CD4-positive, alpha-beta T cell (primary cell): ENCODE measurements around the gene WAC. TPM values are rescaled to one million over a fixed set of nuclear protein-coding genes. Genes with fewer than 3 reads are reported as not detected.
"Not testable (repeated sequence)": the region's sequence is repeated elsewhere in the genome, so short reads cannot be mapped to it uniquely, and the experiment has no call there.

Experiments used
- ATAC-seq: fragments of 200-7000 bp; cut with Tn5 transposase; one replicate; pipeline ENCODE4 v1.10.0; 2022; ENCODE audit warnings: mild to moderate bottlenecking; ENCODE audit not compliant: poor library complexity
- CTCF ChIA-PET: fragments of 350-600 bp; sonication (Branson Sonifier 250); formaldehyde crosslinking; loops from one replicate; lab custom pipeline; 2021; ENCODE audit warnings: antibody characterized with exemption, inconsistent platforms; lab: Charles Lee
- POLR2A ChIA-PET: fragments of 350-600 bp; sonication (Branson Sonifier 250); formaldehyde crosslinking; loops from one replicate; lab custom pipeline; 2021; ENCODE audit warnings: antibody characterized with exemption, inconsistent platforms; lab: Charles Lee
- DNase-seq, 14 experiments: peaks; one replicate each; pipeline ENCODE4 v3.0.0-alpha.2; 2013 to 2020; ENCODE audit warnings: mixed read lengths in 2 of 14
- H3K27ac ChIP-seq, 2 donors: one replicate each; pipeline versions ENCODE4 v1.5.1 to v1.7.0; 2013; ENCODE audit warnings: low read length in 2 of 2, low read depth in 1 of 2, mild to moderate bottlenecking in 1 of 2
- H3K27me3 ChIP-seq, 2 experiments: 1 replicate in 1 of 2; 2 replicates in 1 of 2; pipeline versions ENCODE4 v1.6.1 to v1.7.0; 2013; ENCODE audit warnings: low read length in 2 of 2, control low read depth in 1 of 2, mild to moderate bottlenecking in 1 of 2, moderate library complexity in 1 of 2; ENCODE audit not compliant: insufficient read depth in 2 of 2, control insufficient read depth in 1 of 2
- H3K36me3 ChIP-seq: one replicate; pipeline ENCODE4 v1.6.1; 2013; ENCODE audit warnings: low read length, control low read depth; ENCODE audit not compliant: insufficient read depth
- H3K4me1 ChIP-seq: one replicate; pipeline ENCODE4 v1.6.1; 2013; ENCODE audit warnings: low read length, control low read depth; ENCODE audit not compliant: insufficient read depth
- H3K4me3 ChIP-seq: one replicate; pipeline ENCODE4 v1.5.1; 2013; ENCODE audit warnings: mild to moderate bottlenecking, low read length, moderate library complexity
- H3K9me3 ChIP-seq, 2 experiments: 1 replicate in 1 of 2; 2 replicates in 1 of 2; pipeline versions ENCODE4 v1.6.1 to v1.7.0; 2013; ENCODE audit warnings: low read length in 2 of 2, mild to moderate bottlenecking in 2 of 2, control low read depth in 1 of 2, moderate library complexity in 1 of 2; ENCODE audit not compliant: control insufficient read depth in 1 of 2, insufficient read depth in 1 of 2
- H3K27ac Mint-ChIP-seq: one replicate; pipeline ENCODE4 v1.8.0; 2020; ENCODE audit warnings: mixed read lengths
- H3K27me3 Mint-ChIP-seq: one replicate; pipeline ENCODE4 v1.8.0; 2021; ENCODE audit warnings: mixed read lengths
- H3K36me3 Mint-ChIP-seq: one replicate; pipeline ENCODE4 v1.8.0; 2021; ENCODE audit warnings: low read depth, mixed read lengths
- H3K4me1 Mint-ChIP-seq: one replicate; pipeline ENCODE4 v1.8.0; 2021; ENCODE audit warnings: low read depth, mixed read lengths
- H3K4me3 Mint-ChIP-seq: one replicate; pipeline ENCODE4 v1.8.0; 2020; ENCODE audit warnings: mild to moderate bottlenecking, mixed read lengths
- H3K9me3 Mint-ChIP-seq: one replicate; pipeline ENCODE4 v1.8.0; 2020; ENCODE audit warnings: mixed read lengths
- CTCF ChIP-seq: fragments of 200-600 bp; IDR thresholded peaks from one replicate; pipeline ENCODE4 v1.8.0; 2022; ENCODE audit warnings: antibody characterized with exemption, mild to moderate bottlenecking
- intact Hi-C, 2 experiments: fragments of 100-400 bp; cut with DNase I in 1 of 2; cut with micrococcal nuclease in 1 of 2; formaldehyde crosslinking; loops; one replicate each; pipeline versions ENCODE4 v1.15.1 to v1.9.0; 2023 to 2025; cut with DNase I, micrococcal nuclease
- total RNA-seq, 174 experiments: library from RNA in 2 of 174; stranded (reverse) in 2 of 174; gene quantifications; one replicate each; pipeline ENCODE4 v1.2.3 and lab custom pipeline; 2021 to 2026

WAC gene
- total RNA-seq, 2 experiments from 2014 or later, result 169 to 177 TPM

- no peak overlapping the region for H3K4me3 Mint-ChIP-seq
- no peak for DNase-seq
- H3K36me3 Mint-ChIP-seq, result no peaks in the 10 kb centered on the region
- no peak overlapping the region for H3K27ac Mint-ChIP-seq
- Histone ChIP-seq H3K27ac (no peak overlapping the region), H3K36me3 (no peaks in the 10 kb centered on the region), H3K4me1 (no peaks in the 10 kb centered on the region), H3K4me3 (no peak overlapping the region), H3K9me3 (no peaks in the 10 kb centered on the region), H3K27me3 (no peaks in the 10 kb centered on the region)
- H3K9me3 Mint-ChIP-seq, result no peaks in the 10 kb centered on the region
- peaks cover 23% of the 10 kb centered on the region for H3K27me3 Mint-ChIP-seq
- ChIA-PET CTCF (no interaction called here), POLR2A (no interaction called here)
- intact Hi-C loops, result no loop called here
- no peaks in the 10 kb centered on the region for H3K4me1 Mint-ChIP-seq
- ATAC-seq, result no peak
- no peak for TF ChIP-seq CTCF
Observed at GRCh38 chr10:28652703-28653102, 119.8 kb downstream of the WAC start.

- H3K4me3 Mint-ChIP-seq, intact Hi-C loops, H3K27ac Mint-ChIP-seq, H3K36me3 Mint-ChIP-seq, DNase-seq, ATAC-seq, H3K9me3 Mint-ChIP-seq, H3K4me3 ChIP-seq, CTCF ChIA-PET, H3K36me3 ChIP-seq, H3K4me1 ChIP-seq, H3K9me3 ChIP-seq, H3K27me3 ChIP-seq, POLR2A ChIA-PET, H3K27ac ChIP-seq, H3K4me1 Mint-ChIP-seq: not testable (repeated sequence)
- H3K27me3 Mint-ChIP-seq, result peaks cover 39% of the 10 kb centered on the region
Observed at GRCh38 chr10:28658824-28659223, 125.9 kb downstream of the WAC start.

GRCh38 chr10:28661035-28661434 is 128.1 kb downstream of the WAC start:
- H3K4me3 ChIP-seq, result no peak overlapping the region
- H3K9me3 ChIP-seq, result no peaks in the 10 kb centered on the region
- TF ChIP-seq CTCF, result no peak
- no peak for ATAC-seq
- H3K27ac ChIP-seq, result no peak overlapping the region
- Mint-ChIP-seq H3K36me3 (no peaks in the 10 kb centered on the region), H3K27ac (no peak overlapping the region), H3K27me3 (peaks cover 48% of the 10 kb centered on the region), H3K4me1 (peaks cover 5% of the 10 kb centered on the region), H3K4me3 (no peak overlapping the region), H3K9me3 (no peaks in the 10 kb centered on the region)
- intact Hi-C loops, result loop anchor here (5.0 to 10.0 kb wide), 5 partner anchors 226 to 786 kb away; no protein-coding TSS in a partner anchor
- CTCF ChIA-PET, result interaction anchor here (0.7 kb wide), 1 partner anchor 804 kb away, joined by 3 read pairs; no protein-coding TSS in a partner anchor
- H3K27me3 ChIP-seq, result peaks cover 8 to 12% of the 10 kb centered on the region in 2 experiments
- no peaks in the 10 kb centered on the region for H3K36me3 ChIP-seq
- no peaks in the 10 kb centered on the region for H3K4me1 ChIP-seq
- POLR2A ChIA-PET, result no interaction called here
- no peak for DNase-seq
